PFSK-1 (cell line): ENCODE results near the gene PINK1.

Experiments
- FOXP2 ChIP-seq: optimal IDR thresholded peaks from 2 replicates; pipeline ENCODE3; 2011; ENCODE audit warnings: borderline replicate concordance, control low read depth, inconsistent platforms; ENCODE audit not compliant: insufficient read depth; ENCODE audit errors: extremely low read length, extremely low read depth
- POLR2AphosphoS5 ChIP-seq: IDR thresholded peaks from 2 replicates; pipeline ENCODE4 v1.6.1; 2012; ENCODE audit warnings: low read depth, mild to moderate bottlenecking, control low read depth, low read length, moderate library complexity
- SIN3A ChIP-seq: IDR thresholded peaks from 2 replicates; pipeline ENCODE4 v1.6.1; 2012; ENCODE audit warnings: mild to moderate bottlenecking, low read length, moderate library complexity, borderline replicate concordance; ENCODE audit not compliant: insufficient read depth
- TAF1 ChIP-seq: IDR thresholded peaks from 2 replicates; pipeline ENCODE4 v1.6.1; 2012; ENCODE audit warnings: low read length, control low read depth, borderline replicate concordance; ENCODE audit not compliant: insufficient read depth
- TF ChIP-seq, protein P1 (sequence below), 2 experiments: IDR thresholded peaks; 2 replicates each; pipeline versions ENCODE4 v1.6.1 to v1.8.0; 2011 to 2012; ENCODE audit warnings: low read depth in 2 of 2, low read length in 2 of 2, control low read depth in 1 of 2, inconsistent platforms in 1 of 2, mild to moderate bottlenecking in 1 of 2, moderate library complexity in 1 of 2; ENCODE audit not compliant: insufficient read depth in 1 of 2

PINK1 gene

DNA sequence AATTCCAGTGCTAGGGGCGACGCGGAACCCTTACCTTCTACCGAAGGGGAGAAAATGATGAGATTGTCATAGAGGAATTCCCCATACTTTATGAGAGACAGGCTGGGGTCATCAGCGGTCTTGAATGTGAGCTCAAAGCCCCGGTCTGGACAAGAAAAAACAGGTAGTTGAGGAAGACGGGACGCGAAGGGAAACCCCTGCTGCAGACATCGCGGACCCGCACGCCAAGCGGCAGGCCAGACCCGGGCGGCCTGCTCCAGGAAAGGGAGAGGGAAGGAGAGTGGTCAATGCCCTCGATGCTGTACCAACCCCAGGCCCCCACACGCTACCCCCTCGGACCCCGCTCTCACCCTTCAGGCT is 27.6 kb downstream of the PINK1 start:
- TF ChIP-seq POLR2AphosphoS5 = no peak
- TF ChIP-seq TAF1 = no peak
- no peak for TF ChIP-seq SIN3A
- TF ChIP-seq, protein P1, sequence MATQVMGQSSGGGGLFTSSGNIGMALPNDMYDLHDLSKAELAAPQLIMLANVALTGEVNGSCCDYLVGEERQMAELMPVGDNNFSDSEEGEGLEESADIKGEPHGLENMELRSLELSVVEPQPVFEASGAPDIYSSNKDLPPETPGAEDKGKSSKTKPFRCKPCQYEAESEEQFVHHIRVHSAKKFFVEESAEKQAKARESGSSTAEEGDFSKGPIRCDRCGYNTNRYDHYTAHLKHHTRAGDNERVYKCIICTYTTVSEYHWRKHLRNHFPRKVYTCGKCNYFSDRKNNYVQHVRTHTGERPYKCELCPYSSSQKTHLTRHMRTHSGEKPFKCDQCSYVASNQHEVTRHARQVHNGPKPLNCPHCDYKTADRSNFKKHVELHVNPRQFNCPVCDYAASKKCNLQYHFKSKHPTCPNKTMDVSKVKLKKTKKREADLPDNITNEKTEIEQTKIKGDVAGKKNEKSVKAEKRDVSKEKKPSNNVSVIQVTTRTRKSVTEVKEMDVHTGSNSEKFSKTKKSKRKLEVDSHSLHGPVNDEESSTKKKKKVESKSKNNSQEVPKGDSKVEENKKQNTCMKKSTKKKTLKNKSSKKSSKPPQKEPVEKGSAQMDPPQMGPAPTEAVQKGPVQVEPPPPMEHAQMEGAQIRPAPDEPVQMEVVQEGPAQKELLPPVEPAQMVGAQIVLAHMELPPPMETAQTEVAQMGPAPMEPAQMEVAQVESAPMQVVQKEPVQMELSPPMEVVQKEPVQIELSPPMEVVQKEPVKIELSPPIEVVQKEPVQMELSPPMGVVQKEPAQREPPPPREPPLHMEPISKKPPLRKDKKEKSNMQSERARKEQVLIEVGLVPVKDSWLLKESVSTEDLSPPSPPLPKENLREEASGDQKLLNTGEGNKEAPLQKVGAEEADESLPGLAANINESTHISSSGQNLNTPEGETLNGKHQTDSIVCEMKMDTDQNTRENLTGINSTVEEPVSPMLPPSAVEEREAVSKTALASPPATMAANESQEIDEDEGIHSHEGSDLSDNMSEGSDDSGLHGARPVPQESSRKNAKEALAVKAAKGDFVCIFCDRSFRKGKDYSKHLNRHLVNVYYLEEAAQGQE (IDR thresholded peaks at IDR 0.05; ENCODE audit: insufficient read depth in 1 of 2, low read depth in 2 of 2, low read length in 2 of 2) = no peak

DNA sequence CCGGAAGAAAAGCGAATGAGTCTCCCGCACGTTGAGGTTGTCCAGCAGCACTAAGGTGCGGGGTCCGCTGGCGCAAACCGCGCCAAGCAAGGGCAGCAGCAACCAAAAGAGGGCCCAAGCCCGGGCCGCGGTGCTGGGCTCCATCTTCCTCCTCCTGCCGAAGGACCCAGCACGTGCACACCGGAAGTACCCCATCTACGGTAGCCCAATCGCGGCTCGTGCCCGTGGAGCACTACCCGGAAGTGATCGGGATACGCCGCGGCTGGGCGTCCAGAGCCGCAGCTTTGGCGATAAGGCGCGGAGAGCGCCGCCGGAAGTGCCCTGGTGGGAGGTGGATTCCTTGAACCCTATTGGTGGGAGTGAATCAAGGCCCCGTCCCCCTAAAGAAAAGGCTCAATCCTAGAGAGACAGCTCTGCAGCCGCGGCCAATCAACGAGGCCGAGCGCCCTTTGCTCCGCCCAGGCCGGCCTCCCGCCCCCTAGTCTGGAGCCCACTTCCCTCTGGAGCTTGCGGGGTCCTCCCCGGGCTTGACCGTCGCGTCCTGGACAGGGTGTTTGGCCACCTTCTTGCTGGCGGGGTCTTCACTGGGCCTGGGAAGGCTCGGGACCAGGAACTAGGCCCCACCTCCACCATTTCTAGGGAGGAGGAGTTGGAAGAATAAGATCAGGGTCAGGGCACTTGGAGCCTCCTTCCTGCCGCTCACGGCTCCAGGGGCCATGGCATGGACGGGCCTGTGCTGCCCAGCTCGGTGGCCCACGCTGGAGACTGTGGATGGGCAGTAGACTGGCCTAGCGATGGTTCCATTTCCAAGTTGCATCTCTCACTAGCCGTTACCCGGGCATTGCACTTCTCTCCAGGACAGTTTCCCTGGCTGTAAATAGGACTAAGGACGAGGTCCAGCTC is 28.2 kb downstream of the PINK1 start, which contains the start of gene DDOST:
DDOST (minus strand) TSS at position 163 of the 903 bp plus-strand sequence; CDS start at position 144, 19 bp downstream.
- TF ChIP-seq, protein P1 (IDR thresholded peaks at IDR 0.05; ENCODE audit: insufficient read depth in 1 of 2, low read depth in 2 of 2, low read length in 2 of 2) = no peak
- TF ChIP-seq POLR2AphosphoS5 (peak; percentile 89), FOXP2 (peak; percentile 36), SIN3A (0 out of 2 replicates have a peak, but pooled peaks have one; percentile 53), TAF1 (peak; percentile 64; the same call in 1 of the 2 replicates)

DNA sequence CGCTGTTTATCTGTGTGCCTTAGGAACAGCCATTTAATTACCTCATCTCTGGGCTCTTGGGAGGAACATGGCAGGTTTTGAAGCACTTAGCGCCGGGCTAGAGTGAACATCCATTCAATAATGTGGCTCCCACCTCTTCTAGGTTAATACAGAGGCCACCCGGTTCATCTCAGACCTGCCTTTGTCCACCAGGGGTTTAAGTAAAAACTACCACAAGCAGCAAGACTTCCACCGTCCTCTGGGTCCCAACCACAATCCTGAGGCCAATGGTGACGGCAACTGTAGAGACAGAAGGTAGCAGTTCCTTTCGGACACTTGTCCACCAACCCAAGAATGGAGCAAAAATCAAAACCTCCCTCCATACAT is 28.8 kb downstream of the PINK1 start:
- 0 out of 2 replicates have a peak, but pooled peaks have one; percentile 8 for TF ChIP-seq POLR2AphosphoS5
- TF ChIP-seq, protein P1 (IDR thresholded peaks at IDR 0.05; ENCODE audit: insufficient read depth in 1 of 2, low read depth in 2 of 2, low read length in 2 of 2) = no peak

DNA sequence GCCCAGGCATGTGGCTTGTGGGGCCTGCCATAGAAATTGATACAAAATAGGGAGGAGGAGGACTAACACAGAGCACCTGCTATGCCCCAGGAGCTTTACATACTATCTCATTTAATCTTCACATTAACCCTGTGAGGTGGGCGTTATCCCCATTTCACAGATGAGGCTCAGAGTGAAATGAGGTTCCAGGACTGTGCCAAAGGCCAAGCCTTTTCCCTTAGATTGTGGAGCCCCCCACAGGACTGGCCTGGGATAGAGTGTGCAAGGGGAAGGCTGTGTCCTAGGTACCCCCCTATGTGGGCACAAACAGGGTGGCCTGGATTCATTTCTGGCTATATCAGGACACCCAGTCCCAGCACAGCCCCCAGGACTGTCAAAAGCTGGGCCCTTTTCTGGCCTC is 30.1 kb downstream of the PINK1 start:
- TF ChIP-seq, protein P1 (IDR thresholded peaks at IDR 0.05; ENCODE audit: insufficient read depth in 1 of 2, low read depth in 2 of 2, low read length in 2 of 2) = no peak
- TF ChIP-seq POLR2AphosphoS5 = no peak
- TF ChIP-seq FOXP2 = no peak
- no peak for TF ChIP-seq SIN3A
- no peak for TF ChIP-seq TAF1
